CD4-positive, alpha-beta T cell treated with Interleukin-4 for 1 hour (primary cell): ENCODE measurements around the gene DHX34.
A peak's percentile ranks its signal among the peaks of the same experiment; 100 is the strongest.
"Not testable (repeated sequence)": the region's sequence is repeated elsewhere in the genome, so short reads cannot be mapped to it uniquely, and the experiment has no call there.

Experiments
- DNase-seq, 2 donors: peaks; one replicate each; pipeline ENCODE4 v3.0.0-alpha.2; 2020 to 2022

Gene DHX34

DNA sequence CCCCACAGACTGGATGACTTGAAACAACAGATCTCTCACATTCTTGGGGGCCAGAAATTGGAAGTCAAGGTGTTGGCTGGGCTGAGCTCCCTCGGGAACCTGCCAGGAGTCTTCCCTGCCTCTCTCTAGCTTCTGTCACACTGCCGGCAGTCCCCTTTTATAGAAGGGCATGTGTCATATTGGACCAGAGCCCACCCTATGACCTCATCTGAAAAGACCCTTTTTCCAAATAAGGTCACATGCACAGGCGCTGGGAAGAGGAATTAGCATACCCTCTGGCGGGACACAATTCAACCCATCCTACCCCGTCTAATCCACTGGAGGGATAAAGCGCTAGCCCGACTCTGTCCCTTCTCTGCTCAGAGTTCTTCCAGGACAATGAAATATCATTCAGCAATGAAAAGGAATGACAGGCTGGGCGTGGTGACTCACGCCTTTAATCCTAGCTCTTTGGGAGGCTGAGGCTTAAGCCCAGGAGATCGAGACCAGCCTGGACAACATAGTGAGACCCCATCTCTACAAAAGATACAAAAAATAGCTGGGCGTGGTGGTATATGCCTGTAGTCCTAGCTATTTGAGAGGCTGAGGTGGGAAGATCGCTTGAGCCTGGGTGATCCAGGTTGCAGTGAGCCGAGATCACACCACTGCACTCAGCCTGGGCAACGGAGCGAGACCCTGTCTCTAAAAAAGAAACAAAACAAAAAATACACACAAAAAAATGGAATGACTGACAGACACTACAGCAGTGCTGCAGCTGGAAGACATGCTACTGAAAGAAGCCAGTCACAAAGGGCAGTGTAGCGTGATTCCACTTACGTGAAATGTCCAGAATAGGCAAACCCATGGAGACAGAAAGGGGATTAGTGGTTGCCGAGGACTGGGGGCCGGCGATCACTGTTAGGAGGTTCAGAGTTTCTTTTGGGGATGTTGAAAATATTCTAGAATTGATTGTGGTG lies 41.7 kb downstream of the DHX34 start:
- DNase-seq: no peak

DNA sequence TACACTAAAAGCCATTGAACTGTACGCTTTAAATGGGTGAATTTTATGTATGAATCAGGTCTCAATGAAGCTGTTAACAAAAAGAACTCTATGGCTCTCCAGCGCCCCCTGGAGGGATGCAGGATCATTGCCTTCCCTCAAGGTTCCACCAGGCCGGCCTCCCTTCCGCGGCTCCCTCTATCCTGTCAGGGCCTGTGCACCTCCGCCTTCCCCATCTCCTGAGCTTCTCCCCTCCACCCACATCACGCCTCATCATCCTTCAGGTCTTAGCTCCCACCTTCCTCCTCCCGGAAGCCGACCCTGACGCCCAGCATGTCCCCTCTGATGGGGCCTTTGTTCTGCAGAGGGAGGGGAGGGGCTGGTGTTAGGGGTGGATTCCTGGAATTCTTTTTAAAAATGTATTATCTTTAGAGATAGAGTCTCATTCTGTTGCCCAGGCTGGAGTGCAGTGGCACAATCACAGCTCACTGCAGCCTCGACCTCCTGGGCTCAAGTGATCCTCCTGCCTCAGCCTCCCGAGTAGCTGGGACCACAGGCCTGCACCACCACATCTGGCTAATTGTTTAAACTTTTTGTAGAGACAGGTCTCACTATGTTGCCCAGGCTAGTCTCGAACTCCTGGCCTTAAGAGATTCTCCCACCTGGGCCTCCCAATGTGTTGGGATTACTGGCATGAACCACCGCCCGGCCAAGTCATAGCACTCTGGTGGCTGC lies 42.6 kb downstream of the DHX34 start:
- DNase-seq: peak; percentile 79 to 81

DNA sequence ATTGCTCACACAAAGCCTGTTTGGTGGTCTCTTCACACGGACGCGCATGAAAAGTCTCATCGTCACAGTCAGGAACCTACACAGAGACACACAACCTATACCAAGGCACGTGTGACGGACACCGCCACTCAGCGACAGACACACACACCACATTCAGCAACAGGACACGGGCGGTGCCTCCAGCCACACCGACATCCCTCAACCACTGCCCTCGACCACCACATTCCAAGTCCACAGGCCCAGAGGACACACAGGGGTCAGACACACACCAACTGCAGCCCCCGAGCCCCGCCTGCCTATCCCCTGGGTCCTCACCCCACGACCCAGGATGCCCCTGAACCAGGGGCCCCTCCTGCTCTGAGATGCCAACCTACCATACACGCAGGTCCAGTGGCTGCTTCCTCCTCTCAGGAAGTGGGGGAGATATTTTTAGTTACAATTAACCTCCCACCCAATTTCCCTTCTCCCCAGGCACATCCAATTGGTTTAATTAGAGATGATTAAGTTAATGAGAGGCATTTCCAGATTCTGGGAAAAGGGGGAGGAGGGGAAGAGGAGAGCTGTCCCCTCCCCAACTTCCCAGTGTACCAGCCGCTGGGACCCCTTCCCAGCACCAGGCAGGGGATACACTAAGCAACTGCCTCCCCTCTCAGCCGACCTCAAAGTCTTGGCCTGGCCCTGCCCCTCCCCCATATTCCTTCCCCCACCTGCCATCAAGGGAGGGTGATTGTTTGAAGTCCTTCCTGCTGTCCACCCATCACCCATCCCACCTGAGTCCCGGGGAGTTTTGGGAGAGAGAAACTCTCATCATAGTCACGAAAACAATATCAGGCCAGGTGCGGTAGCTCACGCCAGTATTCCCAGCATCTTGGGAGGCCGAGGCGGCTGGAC lies 49.8 kb downstream of the DHX34 start:
- DNase-seq: no peak

DNA sequence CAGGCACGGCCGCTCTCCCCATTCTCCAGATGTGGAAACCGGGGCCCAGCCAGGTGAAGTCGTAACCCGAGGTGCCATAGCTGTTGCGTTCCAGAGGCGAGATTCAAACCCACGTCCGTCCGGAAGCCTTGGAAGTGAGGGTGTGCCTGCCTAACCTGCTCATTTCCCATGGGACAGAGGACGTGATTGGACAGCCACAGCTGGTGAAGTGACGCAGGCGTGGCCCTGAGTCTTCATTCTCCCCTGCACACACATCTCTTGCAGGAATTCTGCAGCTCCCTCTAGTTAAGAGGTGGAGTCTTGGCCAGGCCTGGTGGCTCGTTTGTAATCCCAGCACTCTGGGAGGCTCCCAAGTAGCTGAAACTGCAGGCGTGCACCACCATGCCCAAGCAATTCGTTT lies 53.4 kb downstream of the DHX34 start:
- DNase-seq: no peak

DNA sequence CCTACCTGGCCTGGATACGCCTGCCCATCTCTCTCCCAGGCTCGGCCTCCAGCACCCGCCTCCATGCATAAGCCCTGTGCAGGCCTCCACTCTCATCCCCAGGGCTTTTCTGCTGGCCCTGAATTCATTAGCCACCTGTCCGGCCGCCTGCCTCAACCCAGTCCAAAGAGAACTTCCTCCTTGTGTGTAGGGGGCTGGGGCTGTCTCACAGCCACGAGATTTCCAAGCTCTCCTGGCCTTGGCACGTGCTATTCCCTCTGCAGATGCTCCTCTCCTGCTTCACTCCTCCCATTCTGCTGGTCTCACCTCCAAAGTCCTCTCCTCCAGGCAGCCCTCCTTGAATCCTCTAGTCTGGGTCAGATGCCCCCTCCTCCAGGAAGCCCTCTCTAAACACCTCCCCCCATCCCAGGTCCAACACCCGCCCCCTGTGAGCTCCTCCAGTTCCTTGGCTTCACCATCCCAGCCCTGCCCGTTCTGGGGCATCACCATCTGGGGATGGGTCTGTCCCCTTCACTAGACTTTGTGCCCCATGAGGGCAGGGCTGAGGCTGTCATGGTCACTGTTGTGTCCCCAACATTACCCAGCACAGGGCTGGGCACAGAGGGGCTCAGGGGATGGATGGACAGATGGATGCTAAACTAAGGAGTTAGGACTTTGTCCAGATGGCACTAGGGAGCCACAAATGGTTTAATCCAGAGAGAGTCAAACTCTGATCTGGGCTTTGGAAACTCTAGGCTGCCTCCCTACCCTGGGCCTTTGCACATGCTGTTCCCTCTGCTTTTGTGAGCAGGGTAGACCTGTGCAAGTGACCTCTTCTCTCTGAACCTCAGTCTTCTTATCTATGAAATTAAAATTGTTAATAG lies 55.5 kb downstream of the DHX34 start:
- no peak for DNase-seq

DNA sequence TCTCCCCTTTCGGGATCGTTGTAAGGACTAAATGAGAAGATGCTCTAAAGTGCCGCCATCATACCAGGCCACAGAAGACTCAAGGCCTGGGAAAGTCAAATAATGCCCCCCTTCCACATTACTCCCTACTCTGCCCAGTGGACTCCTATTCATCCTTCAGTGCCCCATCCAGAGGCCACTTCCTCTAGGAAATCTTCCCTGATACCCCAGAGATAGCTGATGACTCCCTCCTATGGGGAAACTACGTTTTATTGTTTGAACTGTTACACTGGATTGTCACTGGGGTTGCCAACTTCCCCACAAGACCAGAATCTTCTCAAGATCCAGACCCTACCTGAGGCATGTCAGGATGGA lies 56.1 kb downstream of the DHX34 start:
- no peak for DNase-seq

DNA sequence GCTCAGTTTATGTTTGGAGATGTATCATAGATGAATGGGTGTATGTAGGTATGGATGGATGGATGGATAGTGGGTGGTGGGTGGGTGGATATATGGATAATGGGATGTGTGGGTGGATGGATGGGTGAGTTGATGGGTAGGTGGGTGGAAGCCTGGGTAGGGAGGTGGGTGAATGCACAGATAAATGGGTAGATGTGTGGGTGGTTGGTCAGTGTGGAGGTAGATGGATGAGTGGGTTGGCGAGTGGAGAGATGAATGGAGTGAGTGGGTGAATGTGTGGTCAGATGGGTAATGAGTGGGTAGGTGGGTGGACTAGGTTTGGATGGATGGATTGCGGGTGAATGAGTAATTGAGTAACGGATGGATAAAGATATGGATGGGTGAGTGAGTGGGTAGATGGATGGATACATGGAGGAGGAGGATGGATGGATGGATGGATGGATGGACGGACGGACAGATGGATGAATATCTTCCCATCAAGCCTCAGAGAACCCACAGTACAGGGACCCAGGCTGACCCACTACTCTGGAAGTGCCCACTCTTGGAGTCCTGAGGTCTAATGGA lies 56.8 kb downstream of the DHX34 start:
- DNase-seq: no peak

DNA sequence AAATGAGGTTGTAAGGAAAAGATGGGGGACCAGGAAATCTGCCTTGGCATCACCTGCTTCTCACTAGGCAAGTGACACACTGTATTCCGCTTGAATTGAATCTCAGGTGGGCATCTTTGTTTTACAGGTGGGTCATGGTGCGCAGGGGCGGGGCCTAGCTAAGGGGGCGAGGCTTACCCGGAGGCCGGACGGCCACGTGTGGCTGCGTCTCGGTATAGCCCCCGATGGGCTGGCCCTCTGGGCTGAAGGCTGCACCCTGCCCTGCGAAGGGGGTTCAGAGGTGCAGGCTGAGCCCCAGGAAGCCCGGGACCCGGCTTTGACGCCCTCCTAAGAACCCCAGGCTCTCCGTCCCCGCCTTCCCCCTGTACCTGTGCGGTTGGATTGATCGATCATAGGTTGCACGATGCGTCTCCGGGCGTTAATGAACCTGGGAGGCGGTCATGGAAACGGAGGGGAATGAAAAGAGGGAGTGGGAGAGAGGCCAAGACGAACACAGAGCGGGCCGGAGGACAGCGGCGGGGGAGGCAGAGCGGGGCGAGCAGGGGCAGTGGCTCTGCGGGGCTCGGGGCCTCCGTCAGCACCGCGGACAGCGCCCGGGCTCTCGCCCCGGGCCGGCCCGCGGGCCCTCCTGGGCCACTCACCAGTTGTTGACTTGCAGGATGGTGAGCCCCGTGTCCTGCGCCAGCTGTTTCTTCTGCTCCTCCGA lies 57.7 kb downstream of the DHX34 start:
- DNase-seq: no peak

DNA sequence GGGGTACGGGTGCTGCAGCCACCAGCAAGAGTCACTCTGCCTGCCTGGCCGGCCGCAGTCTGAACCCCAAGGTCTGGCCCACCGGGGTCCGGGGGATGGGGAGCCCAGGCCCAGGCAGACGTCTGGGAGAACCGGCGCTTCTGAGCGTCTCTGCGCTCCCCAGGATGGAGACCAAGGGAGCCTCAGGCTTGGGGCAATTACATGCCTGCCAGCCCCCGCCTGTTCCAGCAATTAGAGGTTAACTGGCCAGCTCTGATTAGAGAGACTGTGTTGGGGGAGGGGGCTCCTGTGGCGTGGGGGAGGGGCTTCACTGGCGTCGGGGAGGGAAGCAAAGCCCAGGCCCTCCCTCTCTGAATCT lies 58.3 kb downstream of the DHX34 start:
- DNase-seq: no peak

DNA sequence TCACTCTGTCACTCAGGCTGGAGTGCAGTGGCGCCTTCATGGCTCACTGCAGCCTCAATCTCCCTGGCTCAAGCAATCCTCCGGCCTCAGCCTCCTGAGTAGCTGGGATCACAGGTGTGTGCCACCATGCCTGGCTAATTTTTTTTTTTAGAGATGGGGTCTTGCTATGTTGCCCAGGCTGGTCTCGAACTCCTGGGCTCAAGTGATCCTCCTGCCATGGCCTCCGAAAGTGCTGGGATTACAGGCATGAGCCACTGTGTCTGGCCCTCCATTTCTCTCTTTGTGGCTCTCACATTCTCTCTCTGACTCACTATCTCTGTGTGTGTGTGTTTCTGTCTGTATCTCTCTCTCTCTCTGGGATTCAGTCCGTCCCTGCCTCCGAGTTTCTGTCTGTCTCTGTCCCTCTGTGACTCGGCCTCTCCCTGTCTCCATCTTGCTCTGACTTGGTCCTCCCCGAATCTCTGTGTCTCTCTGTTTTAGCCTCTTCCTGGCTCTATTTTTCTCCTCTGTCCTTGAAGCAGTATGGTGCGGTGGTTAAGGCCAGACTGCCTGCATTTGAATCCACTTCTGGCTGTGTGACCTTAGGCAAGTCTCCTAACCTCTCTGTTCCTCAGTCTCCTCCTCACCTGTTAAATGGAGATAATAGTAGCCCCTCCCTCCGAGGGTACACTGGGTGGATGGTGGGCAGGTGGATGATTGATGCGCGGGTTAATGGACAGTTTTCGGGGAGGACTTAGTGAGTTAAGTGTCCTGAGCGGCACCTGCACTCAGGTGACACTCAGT lies 59.2 kb downstream of the DHX34 start:
- no peak for DNase-seq

DNA sequence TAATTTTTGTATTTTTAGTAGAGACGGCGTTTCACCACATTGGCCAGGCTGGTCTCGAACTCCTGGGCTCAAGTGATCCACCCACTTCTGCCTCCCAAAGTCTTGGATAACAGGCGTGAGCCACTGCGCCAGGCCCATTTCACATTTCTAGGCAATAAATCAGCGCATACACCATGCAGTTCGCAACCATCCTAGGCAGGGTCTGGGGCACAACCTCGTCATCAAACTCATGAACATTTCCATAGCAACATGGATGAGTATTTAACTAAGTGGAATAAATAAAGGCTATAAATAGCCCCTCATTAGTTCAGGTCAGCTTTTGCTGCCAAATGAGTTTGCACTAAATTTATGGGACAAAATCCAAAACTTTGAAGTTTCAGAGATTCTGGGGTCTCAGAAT lies 62.0 kb downstream of the DHX34 start:
- no peak for DNase-seq

DNA sequence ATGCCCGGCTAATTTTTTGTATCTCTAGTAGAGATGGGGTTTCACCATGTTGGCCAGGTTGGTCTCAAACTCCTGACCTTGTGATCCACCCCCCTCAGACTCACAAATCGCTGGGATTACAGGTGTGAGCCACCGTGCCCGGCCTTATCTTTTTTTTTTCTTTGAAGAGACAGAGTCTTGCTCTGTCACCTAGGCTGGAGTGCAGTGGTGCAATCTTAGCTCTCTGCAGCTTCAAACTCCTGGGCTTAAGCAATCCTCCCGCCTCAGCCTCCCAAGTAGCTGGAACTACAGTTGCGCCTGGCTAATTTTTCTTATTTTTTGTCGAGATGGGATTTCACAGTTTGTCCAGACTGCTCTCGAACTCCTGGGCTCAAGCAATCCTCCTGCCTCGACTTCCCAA lies 62.6 kb downstream of the DHX34 start:
- not testable (repeated sequence) for DNase-seq

DNA sequence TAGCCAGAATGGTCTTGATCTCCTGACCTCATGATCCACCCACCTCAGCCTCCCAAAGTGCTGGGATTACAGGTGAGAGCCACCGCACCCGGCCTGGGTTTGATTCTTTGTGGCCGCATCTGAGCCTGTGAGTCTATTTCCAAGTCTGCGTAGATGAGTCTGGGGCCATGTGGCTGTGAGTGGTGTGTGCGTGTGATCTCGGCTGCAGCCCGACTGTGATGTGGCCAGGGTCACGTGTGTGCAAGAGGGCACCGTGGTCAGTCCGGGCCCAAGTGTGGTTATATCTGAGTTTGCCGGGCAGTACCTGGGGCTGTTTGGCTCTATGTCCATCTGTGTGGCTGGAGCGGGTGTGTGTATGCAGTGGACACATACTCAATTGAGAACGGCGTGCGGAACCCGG lies 64.8 kb downstream of the DHX34 start:
- DNase-seq: no peak

DNA sequence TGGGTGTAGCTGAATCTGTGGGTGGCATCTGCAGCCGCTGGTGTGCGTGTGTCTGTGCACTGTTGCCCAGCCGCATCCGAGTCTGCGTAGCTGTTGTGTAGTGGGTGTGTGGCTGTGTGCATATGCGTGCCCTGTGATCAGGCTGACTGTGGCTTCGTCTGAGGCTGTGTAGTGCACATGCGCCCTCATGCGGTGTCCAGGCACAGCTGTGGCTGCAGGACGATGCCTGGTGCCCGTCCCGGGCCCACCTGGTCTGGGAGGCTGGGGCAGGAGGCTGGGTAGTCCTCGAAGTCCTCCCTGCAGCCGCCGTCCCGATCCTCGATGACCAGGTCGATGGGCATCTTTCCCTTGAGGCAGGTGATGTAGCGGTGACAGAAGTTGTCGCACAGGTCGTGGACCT lies 65.4 kb downstream of the DHX34 start:
- DNase-seq: no peak

DNA sequence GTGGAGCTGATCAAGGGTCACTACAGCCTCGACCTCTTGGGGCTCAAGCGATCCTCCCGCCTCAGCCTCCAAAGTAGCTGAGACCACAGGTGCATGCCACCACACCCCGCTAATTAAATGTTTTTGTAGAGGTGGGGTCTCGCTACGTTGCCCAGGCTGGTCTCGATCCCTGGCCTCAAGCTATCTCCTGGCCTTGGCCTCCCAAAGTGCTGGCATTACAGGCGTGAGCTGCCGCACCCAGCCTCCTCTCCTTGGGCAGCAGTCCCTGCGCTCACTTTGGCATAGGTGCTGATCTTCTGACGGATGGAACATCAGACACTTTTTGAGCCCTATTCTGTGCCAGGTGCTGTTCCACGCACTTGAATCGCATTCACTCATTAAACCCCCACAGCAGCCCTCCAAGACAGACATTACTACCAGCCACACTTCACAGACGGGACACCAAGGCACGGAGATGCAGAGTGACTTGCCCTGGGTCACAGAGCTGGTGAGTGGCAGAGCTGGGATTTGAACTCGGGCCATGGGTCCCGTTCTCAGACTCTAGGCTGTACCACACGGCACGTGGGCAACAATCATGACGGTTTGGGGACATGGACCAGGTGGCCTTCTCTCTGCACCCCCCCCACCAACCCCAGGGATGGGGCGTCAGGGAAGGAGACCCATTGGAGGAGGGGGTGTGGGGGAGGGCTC lies 67.0 kb downstream of the DHX34 start:
- no peak for DNase-seq

DNA sequence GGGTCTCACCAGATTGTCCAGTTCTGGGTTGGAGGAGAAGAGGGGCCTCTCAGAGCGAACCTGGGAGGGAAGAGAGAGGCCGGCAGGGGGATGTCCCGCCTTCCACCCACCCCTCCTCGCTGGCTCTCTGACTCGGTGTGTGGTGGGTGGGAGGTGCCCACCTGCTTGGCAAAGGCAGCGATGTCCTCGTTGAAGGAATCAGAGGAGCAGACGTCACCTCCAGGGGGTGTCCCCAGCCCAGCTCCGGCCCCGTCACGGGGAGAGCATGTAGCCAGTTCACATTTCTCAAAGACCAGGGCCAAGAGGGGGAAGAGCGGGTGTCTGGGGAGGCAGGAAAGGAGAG lies 67.5 kb downstream of the DHX34 start:
- DNase-seq: no peak

DNA sequence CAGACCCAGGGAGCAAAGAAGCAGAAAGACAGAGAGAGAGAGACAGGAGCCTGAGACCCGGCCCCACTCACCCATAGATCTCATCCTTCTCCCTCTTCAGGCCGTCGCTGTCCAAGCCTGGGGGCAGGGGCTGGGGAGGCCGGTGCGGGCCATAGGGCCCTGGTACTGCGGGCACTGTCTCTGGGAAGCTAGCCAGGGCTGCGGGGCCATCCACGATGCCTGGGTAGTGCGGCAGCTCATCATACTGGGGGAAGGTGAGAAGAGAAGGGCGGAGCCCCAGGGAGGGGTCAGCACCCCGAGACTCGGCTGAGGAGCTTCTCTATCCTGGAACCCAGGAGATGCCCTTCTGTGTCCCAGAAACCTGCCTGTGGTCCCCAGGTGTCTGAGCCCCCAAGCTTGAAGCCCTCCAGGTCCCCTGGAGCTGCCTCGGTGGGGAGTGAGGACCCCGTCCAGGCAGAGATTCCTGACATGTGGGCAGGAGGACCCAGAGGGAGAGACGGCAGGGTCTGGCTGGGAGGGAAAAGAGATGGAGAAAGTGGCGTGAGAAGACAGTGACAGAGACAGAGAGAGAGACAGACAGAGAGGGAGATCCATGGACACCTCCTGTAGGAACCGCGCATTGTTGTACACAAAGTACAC lies 68.1 kb downstream of the DHX34 start:
- no peak for DNase-seq

DNA sequence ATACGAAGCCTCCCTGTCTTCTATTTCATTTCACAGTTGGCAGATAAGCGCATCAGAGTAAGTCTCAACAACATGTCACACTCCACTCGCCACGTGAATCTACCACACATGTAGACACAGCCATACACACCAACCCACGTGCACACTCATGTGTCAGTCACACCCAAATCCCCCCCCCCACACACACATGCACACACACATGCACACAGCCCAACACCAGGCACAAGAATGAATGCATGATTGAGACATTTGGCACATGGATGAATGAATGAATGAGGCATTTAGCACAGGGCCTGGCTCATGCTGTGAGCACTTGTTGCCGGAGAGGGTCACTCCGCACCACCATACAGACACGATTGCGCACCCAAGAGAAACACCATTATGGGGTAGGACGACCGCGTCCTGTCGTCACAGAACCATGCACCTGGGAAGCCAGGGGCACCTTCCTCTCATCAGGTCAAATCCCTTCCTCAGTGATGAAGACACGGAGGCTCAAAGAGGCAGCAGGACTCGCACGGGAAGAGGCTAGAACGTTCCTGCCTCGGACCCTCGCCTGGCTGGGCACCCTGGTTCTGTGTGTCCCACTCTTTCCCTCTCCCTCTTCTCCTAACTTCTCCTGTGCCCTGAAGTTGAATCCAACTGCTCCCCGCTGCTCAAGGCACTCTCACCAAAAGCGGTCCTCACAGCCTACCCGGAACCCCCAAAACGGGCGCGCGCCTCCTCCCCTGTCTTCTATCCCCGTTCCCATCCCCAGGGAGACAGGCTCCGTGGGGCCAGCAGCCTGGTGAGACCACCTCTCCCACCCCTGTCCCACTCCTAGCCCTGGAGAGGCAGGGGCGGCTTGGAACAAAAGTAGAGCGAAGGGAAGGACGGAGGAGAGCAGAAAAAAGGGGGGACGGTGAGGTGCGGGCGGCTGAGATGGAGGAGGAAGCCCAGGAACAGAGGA lies 68.9 kb downstream of the DHX34 start:
- no peak for DNase-seq

DNA sequence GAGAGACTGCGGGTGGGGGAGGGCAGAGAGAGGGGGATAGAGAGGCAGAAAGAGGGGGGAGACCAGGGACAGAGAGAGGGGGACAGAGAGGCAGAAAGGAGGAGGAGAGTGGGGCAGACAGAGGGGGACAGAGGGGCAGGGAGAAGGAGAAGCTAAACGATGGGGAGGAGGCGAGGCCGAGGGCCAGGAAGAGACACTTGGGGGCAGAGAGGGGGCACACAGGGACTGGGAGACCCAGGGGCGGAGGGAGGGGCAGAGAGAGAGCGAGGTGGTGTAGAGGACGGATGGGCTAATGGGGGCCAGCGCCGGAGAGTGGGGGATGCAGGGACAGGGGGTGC lies 69.5 kb downstream of the DHX34 start:
- no peak for DNase-seq
